Nephron progenitor cell (in vitro differentiated cells): ENCODE measurements around the gene SLC25A25.

Source experiments
- DNase-seq: peaks from one replicate; pipeline ENCODE4 v3.0.0; 2021
- H3K27ac Mint-ChIP-seq: 2 replicates; pipeline ENCODE4 v1.8.0; 2021; ENCODE audit warnings: mild to moderate bottlenecking, moderate library complexity, mixed read lengths
- H3K27me3 Mint-ChIP-seq: 2 replicates; pipeline ENCODE4 v1.8.0; 2021; ENCODE audit warnings: mild to moderate bottlenecking, low read depth, mixed read lengths; ENCODE audit not compliant: poor library complexity
- H3K36me3 Mint-ChIP-seq: 2 replicates; pipeline ENCODE4 v1.8.0; 2021; ENCODE audit warnings: low read depth, mixed read lengths
- H3K4me1 Mint-ChIP-seq: 2 replicates; pipeline ENCODE4 v1.8.0; 2021; ENCODE audit warnings: mixed read lengths
- H3K4me3 Mint-ChIP-seq: 2 replicates; pipeline ENCODE4 v1.8.0; 2021; ENCODE audit warnings: mild to moderate bottlenecking, moderate library complexity, mixed read lengths
- H3K9me3 Mint-ChIP-seq: 2 replicates; pipeline ENCODE4 v1.8.0; 2021; ENCODE audit warnings: mild to moderate bottlenecking, moderate library complexity, mixed read lengths
- TF ChIP-seq, protein P1 (sequence below): fragments of 200-600 bp; sonication (generic); IDR thresholded peaks from 2 replicates; pipeline ENCODE4 v1.5.0; 2021; ENCODE audit warnings: antibody characterized with exemption

The SLC25A25 gene

DNA sequence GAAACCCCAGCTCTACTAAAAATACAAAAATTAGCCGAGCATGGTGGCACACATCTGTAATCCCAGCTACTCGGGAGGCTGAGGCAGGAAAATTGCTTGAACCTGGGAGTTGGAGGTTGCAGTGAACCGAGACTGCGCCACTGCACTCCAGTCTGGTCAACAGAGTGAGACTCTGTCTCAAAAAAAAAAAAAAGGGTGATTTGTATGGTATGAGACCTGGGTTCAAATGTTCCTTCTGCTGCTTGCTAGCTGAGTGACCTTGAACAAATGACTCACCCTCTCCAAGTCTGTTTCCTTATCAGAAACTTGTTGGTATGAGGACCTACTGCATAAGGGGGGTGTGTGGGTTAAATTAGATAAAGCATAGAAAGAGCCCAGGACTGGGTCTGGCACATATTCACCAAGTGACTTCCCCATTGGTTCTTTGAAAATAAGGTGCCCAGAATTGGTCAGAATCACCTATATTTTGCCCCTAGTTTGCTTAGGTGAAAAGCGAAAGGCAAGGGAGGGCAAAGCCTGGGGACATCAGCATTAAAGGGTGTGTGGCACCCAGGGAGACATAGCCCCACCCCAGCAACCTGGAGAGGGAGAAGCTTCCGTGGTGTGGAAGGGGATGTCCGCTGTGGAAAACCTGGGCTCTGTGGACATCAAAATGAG lies 9.9 kb downstream of the SLC25A25 start:
- no peaks in the 10 kb centered on the region for H3K9me3 Mint-ChIP-seq
- DNase-seq, result no peak
- H3K27ac Mint-ChIP-seq, result no peak overlapping the region
- H3K4me1 Mint-ChIP-seq, result peaks cover 49% of the 10 kb centered on the region
- no peak overlapping the region for H3K4me3 Mint-ChIP-seq
- H3K27me3 Mint-ChIP-seq, result peaks cover 5% of the 10 kb centered on the region
- H3K36me3 Mint-ChIP-seq, result peaks cover 6% of the 10 kb centered on the region
- TF ChIP-seq, protein P1, sequence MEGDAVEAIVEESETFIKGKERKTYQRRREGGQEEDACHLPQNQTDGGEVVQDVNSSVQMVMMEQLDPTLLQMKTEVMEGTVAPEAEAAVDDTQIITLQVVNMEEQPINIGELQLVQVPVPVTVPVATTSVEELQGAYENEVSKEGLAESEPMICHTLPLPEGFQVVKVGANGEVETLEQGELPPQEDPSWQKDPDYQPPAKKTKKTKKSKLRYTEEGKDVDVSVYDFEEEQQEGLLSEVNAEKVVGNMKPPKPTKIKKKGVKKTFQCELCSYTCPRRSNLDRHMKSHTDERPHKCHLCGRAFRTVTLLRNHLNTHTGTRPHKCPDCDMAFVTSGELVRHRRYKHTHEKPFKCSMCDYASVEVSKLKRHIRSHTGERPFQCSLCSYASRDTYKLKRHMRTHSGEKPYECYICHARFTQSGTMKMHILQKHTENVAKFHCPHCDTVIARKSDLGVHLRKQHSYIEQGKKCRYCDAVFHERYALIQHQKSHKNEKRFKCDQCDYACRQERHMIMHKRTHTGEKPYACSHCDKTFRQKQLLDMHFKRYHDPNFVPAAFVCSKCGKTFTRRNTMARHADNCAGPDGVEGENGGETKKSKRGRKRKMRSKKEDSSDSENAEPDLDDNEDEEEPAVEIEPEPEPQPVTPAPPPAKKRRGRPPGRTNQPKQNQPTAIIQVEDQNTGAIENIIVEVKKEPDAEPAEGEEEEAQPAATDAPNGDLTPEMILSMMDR, result no peak

DNA sequence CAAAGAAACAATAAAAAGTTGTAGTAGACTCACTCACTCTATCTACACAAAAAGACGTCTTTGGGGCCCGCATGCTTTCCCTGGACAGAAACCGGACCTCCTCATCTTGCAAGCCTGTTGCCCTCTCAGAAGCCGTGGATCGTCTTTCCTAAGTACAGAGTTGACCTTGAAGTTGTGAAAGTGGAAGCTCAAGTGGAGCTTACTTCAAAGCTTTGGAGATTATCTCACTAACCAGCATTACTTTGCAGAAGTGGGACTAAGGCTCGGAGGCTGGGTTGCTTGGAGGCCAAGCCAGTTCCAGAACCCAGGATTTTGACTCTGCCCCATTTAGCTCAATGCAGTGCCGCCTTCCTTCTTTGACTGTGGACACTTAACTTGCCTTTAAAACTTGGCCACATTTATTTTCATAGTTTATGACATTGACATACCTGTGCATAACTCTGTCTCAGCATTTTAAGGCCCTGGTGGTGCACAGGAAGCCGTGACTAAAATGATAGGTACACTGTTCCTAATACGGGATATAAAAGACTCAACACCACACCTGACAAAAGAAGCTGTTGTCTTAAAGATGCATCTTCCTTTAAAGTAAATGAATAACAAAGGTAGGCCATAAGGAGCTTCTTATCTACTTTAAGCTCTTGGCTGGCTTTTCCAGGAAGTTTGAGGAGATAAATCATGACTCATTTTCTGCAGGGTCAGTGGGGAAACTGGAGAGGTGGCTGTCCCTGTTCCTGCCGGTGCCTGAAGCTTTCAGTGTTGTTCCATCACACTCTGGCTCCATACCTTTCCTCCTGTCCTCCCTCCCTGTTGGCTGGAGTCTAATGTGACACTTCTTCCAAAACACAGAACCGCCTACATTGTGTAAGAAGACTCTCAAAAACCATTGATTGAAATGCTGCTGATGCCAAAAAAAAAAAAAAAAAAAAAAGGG lies 10.7 kb downstream of the SLC25A25 start:
- H3K4me3 Mint-ChIP-seq, result no peak overlapping the region
- H3K27ac Mint-ChIP-seq, result no peak overlapping the region
- H3K27me3 Mint-ChIP-seq, result peaks cover 5% of the 10 kb centered on the region

DNA sequence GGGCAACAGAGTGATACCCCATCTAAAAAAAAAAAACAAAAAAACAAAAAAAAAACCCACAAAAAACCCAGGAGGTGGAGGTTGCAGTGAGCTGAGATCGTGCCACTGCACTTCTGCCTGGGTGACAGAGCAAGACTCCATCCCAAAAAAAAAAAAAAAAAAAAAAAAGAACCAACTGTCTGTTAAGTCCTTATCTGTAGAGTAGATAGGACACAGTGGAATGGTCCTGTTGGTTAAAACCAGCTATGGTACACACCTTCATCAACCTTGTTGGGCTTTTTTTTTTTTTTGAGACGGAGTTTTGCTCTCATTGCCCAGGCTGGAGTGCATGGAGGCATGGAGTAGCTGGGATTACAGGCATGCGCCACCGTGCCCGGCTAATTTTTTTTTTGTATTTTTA lies 12.2 kb downstream of the SLC25A25 start:
- DNase-seq, result no peak
- Mint-ChIP-seq H3K27ac (no peak overlapping the region), H3K4me1 (peaks cover 56% of the 10 kb centered on the region), H3K4me3 (no peak overlapping the region), H3K36me3 (peaks cover 6% of the 10 kb centered on the region), H3K27me3 (peaks cover 5% of the 10 kb centered on the region), H3K9me3 (no peaks in the 10 kb centered on the region)
- TF ChIP-seq, protein P1, result no peak

More for the DNA sequence above, 10.7 kb downstream of the SLC25A25 start:
- no peak for DNase-seq
- Mint-ChIP-seq H3K4me1 (peaks cover 46% of the 10 kb centered on the region), H3K36me3 (peaks cover 6% of the 10 kb centered on the region), H3K9me3 (no peaks in the 10 kb centered on the region)
- TF ChIP-seq, protein P1, result no peak

DNA sequence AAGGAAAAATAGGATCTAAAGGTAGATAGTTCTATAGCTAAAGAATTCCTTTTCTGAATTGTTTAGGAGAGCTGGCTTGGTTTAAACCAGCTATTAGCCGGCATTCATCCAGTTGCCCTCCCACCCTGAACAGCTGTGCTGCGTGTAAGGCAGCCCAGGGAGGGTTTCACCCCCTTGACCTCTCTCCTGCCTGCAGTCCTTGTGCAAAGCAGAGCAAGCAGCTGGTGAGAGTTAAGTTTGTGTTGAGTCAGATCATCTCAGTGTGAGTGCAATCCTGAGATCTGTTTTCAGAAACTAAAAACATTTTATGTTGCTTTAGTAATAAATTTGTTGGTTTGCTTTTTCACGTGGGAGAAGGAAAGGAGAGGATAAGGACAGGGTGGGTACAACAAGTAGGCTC lies 13.0 kb downstream of the SLC25A25 start:
- H3K27ac Mint-ChIP-seq, result peak overlapping the region; percentile 76
- peaks cover 11% of the 10 kb centered on the region for H3K36me3 Mint-ChIP-seq
- no peak overlapping the region for H3K4me3 Mint-ChIP-seq
- H3K9me3 Mint-ChIP-seq, result no peaks in the 10 kb centered on the region
- TF ChIP-seq, protein P1, result no peak
- peak; percentile 53 for DNase-seq
- peaks cover 5% of the 10 kb centered on the region for H3K27me3 Mint-ChIP-seq
- peaks cover 56% of the 10 kb centered on the region for H3K4me1 Mint-ChIP-seq

DNA sequence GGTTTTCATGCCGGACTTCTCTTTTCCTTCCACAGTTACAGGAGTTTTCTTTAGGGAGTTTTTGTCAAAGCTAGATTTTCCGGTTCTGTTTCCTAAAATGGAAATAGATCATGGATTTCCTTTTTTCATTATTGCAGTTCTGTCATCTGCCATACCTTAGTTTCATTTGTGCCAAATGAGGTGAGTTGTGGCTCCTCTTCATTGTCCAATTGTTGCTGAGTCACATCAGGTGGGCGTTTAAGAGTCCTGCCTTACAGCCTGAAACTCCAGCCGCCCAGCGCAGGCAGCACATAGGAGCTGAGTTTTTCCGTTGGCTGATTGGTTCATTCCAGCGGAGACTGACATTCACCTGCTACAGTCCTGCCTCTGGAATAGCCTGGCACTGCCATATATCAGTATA lies 14.1 kb downstream of the SLC25A25 start:
- H3K4me1 Mint-ChIP-seq, result peaks cover 56% of the 10 kb centered on the region
- TF ChIP-seq, protein P1, result no peak
- no peaks in the 10 kb centered on the region for H3K27me3 Mint-ChIP-seq
- no peak overlapping the region for H3K4me3 Mint-ChIP-seq
- peaks cover 5% of the 10 kb centered on the region for H3K36me3 Mint-ChIP-seq
- no peak overlapping the region for H3K27ac Mint-ChIP-seq
- H3K9me3 Mint-ChIP-seq, result no peaks in the 10 kb centered on the region
- no peak for DNase-seq
